Measurements from ENCODE around the gene DDX55. TPM values are rescaled to one million over a fixed set of nuclear protein-coding genes. Genes with fewer than 3 reads are reported as not detected.

The DDX55 gene
- total RNA-seq, 1 donor from 2014 or later, result 16.8 TPM

GRCh38 chr12:123614531-123614930, 12.6 kb downstream of the DDX55 start:
- DNase-seq (ENCODE audit: low spot score), result no peak
- Mint-ChIP-seq H3K27ac (ENCODE audit: unreplicated experiment) (no peak overlapping the region), H3K4me3 (ENCODE audit: unreplicated experiment) (no peak overlapping the region), H3K36me3 (ENCODE audit: low read depth) (peaks cover 37% of the 10 kb centered on the region), H3K4me1 (ENCODE audit: low read depth) (peaks cover 8% of the 10 kb centered on the region), H3K27me3 (ENCODE audit: low read depth) (no peaks in the 10 kb centered on the region), H3K9me3 (ENCODE audit: low read depth) (no peaks in the 10 kb centered on the region)
- TF ChIP-seq CTCF (IDR thresholded peaks at IDR 0.05), result no peak

- no peak for TF ChIP-seq CTCF (IDR thresholded peaks at IDR 0.05)
- Mint-ChIP-seq H3K27ac (ENCODE audit: unreplicated experiment) (no peak overlapping the region), H3K4me3 (ENCODE audit: unreplicated experiment) (no peak overlapping the region), H3K36me3 (ENCODE audit: low read depth) (peaks cover 42% of the 10 kb centered on the region), H3K4me1 (ENCODE audit: low read depth) (peaks cover 8% of the 10 kb centered on the region), H3K9me3 (ENCODE audit: low read depth) (no peaks in the 10 kb centered on the region), H3K27me3 (ENCODE audit: low read depth) (no peaks in the 10 kb centered on the region)
- no peak for DNase-seq (ENCODE audit: low spot score)
These were observed 15.2 kb downstream of the DDX55 start for GRCh38 chr12:123617144-123617543.

- Mint-ChIP-seq H3K9me3 (ENCODE audit: low read depth) (no peaks in the 10 kb centered on the region), H3K27ac (ENCODE audit: unreplicated experiment) (no peak overlapping the region), H3K36me3 (ENCODE audit: low read depth) (peaks cover 39% of the 10 kb centered on the region), H3K4me1 (ENCODE audit: low read depth) (peaks cover 8% of the 10 kb centered on the region), H3K27me3 (ENCODE audit: low read depth) (no peaks in the 10 kb centered on the region), H3K4me3 (ENCODE audit: unreplicated experiment) (no peak overlapping the region)
- no peak for DNase-seq (ENCODE audit: low spot score)
- no peak for TF ChIP-seq CTCF (IDR thresholded peaks at IDR 0.05)
These were observed 15.7 kb downstream of the DDX55 start for GRCh38 chr12:123617580-123617979.

GRCh38 chr12:123621101-123621500, 19.2 kb downstream of the DDX55 start:
- Mint-ChIP-seq H3K27ac (ENCODE audit: unreplicated experiment) (no peak overlapping the region), H3K4me1 (ENCODE audit: low read depth) (peaks cover 6% of the 10 kb centered on the region), H3K27me3 (ENCODE audit: low read depth) (no peaks in the 10 kb centered on the region), H3K36me3 (ENCODE audit: low read depth) (peaks cover 36% of the 10 kb centered on the region), H3K4me3 (ENCODE audit: unreplicated experiment) (no peak overlapping the region), H3K9me3 (ENCODE audit: low read depth) (no peaks in the 10 kb centered on the region)
- no peak for DNase-seq (ENCODE audit: low spot score)
- no peak for TF ChIP-seq CTCF (IDR thresholded peaks at IDR 0.05)

- DNase-seq (ENCODE audit: low spot score), result no peak
These were observed 20.0 kb downstream of the DDX55 start for GRCh38 chr12:123621619-123622530.

More at GRCh38 chr12:123621619-123622530, 20.0 kb downstream of the DDX55 start:
- peaks cover 6% of the 10 kb centered on the region for H3K4me1 Mint-ChIP-seq (ENCODE audit: low read depth)
- H3K27ac Mint-ChIP-seq (ENCODE audit: unreplicated experiment), result peak overlapping the region; percentile 5
- H3K4me3 Mint-ChIP-seq (ENCODE audit: unreplicated experiment), result no peak overlapping the region
- no peaks in the 10 kb centered on the region for H3K27me3 Mint-ChIP-seq (ENCODE audit: low read depth)
- H3K9me3 Mint-ChIP-seq (ENCODE audit: low read depth), result no peaks in the 10 kb centered on the region
- H3K36me3 Mint-ChIP-seq (ENCODE audit: low read depth), result peaks cover 43% of the 10 kb centered on the region
- TF ChIP-seq CTCF (IDR thresholded peaks at IDR 0.05), result no peak
